SU-DHL-6 (cell line): ENCODE measurements around the gene PASK.

Experiments
- EZH2phosphoT487 ChIP-seq: fragments of 200-600 bp; sonication (generic), shearing (Covaris generic); conservative IDR thresholded peaks from 2 replicates; pipeline ENCODE4 v1.6.1; 2018; ENCODE audit warnings: mild to moderate bottlenecking, antibody characterized with exemption, low read length, moderate library complexity, mixed read lengths
- TF ChIP-seq, protein P1 (sequence below): fragments of 200-600 bp; sonication (generic); IDR thresholded peaks from one replicate; pipeline ENCODE4 v1.5.1; 2017; ENCODE audit warnings: antibody characterized with exemption, mild to moderate bottlenecking, low read length, moderate library complexity; ENCODE audit not compliant: insufficient read depth, poor library complexity, severe bottlenecking

DNA sequence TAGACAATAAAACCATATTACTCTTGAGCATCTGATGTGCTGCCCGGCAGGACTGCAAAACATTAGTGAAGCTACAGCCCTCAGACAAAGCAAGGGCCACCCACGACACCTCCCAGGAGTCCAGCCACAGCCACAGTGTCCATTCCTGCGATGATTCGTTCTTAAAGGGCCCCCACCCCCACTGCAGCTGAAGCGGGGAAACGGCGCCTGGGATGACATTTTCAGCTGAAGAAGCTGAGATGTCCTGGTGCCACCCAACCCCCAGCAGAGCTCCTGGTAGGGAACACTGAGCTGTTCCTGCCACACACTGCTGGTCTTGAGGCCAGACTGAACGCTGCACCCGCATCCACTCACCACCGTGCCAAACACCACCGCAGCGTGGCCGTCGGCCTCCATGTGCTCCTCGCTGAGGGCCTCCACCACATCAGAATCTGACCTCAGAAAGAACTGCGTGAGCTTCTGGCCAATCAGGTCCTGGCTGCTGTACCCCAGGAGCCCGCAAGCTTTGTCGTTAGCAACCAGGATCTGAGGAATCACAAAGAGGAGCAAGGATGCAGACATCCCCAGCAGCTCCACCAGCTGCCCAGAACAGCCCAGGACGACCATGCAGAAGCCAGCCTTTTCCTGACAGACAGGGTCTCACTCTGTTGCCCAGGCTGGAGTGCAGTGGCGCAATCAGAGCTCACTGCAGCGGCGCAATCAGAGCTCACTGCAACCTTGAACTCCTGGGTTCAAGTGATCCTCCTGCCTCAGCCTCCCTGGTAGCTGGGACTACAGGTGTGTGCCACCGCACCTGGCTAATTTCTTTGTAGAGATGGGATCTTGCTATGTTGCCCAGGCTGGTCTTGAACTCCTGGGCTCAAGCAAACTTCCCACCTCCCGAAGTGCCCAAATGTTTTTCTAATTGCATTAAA is 9.5 kb downstream of the PASK start:
- TF ChIP-seq, protein P1, sequence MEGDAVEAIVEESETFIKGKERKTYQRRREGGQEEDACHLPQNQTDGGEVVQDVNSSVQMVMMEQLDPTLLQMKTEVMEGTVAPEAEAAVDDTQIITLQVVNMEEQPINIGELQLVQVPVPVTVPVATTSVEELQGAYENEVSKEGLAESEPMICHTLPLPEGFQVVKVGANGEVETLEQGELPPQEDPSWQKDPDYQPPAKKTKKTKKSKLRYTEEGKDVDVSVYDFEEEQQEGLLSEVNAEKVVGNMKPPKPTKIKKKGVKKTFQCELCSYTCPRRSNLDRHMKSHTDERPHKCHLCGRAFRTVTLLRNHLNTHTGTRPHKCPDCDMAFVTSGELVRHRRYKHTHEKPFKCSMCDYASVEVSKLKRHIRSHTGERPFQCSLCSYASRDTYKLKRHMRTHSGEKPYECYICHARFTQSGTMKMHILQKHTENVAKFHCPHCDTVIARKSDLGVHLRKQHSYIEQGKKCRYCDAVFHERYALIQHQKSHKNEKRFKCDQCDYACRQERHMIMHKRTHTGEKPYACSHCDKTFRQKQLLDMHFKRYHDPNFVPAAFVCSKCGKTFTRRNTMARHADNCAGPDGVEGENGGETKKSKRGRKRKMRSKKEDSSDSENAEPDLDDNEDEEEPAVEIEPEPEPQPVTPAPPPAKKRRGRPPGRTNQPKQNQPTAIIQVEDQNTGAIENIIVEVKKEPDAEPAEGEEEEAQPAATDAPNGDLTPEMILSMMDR = no peak
- no peak for TF ChIP-seq EZH2phosphoT487
